ENCODE measurements around the gene SPECC1.
"Not testable (repeated sequence)": the region's sequence is repeated elsewhere in the genome, so short reads cannot be mapped to it uniquely, and the experiment has no call there.

Gene SPECC1

DNA sequence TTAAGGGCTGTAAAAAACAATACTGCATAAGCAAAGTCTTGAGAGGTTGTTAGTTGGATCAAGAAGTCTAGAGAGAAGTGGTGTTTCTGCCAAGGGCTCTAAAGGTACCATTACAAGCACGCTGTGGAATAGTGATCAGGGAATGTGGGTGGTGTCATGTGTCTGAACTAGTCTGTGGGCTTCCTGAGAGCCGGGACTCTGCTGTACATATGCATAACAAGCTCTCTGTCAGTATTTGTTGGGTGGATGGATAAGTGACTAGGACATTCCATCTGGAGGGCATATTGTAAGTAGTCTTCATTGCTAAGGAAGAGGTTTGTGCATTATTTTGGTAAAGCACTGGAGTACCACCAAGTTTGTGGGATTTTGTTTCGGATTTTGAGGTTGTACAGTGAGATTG, 248.6 kb downstream of the SPECC1 start:
- H3K9me3 ChIP-seq = no peaks in the 10 kb centered on the region
- peaks cover 0 to 17% (median 5%) of the 10 kb centered on the region in 4 donors for H3K4me1 ChIP-seq
- no peak overlapping the region for H3K27ac ChIP-seq
- H3K36me3 ChIP-seq = peaks cover 21 to 50% (median 35%) of the 10 kb centered on the region in 3 donors
- H3K27me3 ChIP-seq = no peaks in the 10 kb centered on the region
- H3K4me3 ChIP-seq = no peak overlapping the region
- intact Hi-C loops (cut with DNase I; ENCODE audit: low total_unique reads) = no loop called here
- TF ChIP-seq, protein P1, sequence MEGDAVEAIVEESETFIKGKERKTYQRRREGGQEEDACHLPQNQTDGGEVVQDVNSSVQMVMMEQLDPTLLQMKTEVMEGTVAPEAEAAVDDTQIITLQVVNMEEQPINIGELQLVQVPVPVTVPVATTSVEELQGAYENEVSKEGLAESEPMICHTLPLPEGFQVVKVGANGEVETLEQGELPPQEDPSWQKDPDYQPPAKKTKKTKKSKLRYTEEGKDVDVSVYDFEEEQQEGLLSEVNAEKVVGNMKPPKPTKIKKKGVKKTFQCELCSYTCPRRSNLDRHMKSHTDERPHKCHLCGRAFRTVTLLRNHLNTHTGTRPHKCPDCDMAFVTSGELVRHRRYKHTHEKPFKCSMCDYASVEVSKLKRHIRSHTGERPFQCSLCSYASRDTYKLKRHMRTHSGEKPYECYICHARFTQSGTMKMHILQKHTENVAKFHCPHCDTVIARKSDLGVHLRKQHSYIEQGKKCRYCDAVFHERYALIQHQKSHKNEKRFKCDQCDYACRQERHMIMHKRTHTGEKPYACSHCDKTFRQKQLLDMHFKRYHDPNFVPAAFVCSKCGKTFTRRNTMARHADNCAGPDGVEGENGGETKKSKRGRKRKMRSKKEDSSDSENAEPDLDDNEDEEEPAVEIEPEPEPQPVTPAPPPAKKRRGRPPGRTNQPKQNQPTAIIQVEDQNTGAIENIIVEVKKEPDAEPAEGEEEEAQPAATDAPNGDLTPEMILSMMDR (IDR thresholded peaks at IDR 0.05) = no peak
- DNase-seq = no peak

DNA sequence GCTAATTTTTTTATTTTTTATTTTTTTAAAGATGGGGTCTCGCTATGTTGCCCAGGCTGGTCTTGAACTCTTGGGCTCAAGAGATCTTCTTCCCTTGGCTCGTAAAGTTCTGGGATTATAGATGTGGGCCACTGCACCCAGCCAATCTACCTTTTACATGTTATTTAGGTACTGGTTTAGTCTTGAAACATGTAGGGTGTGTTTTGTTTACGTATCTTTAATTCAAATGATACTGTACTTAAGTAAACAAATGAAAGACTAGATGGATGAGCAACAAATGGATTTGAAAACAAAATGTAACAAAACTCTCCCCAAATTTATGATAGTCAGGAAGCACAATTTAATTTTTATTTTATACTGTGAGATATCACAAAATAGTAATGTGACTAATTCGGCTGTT, 250.5 kb downstream of the SPECC1 start:
- DNase-seq = no peak
- Histone ChIP-seq H3K9me3 (no peaks in the 10 kb centered on the region), H3K27ac (no peak overlapping the region), H3K36me3 (peaks cover 21 to 44% (median 22%) of the 10 kb centered on the region in 3 donors), H3K4me1 (peaks cover 0 to 35% (median 15%) of the 10 kb centered on the region in 4 donors), H3K4me3 (no peak overlapping the region), H3K27me3 (no peaks in the 10 kb centered on the region)
- intact Hi-C loops (cut with DNase I; ENCODE audit: low total_unique reads) = no loop called here
- TF ChIP-seq, protein P1 (IDR thresholded peaks at IDR 0.05) = no peak

DNA sequence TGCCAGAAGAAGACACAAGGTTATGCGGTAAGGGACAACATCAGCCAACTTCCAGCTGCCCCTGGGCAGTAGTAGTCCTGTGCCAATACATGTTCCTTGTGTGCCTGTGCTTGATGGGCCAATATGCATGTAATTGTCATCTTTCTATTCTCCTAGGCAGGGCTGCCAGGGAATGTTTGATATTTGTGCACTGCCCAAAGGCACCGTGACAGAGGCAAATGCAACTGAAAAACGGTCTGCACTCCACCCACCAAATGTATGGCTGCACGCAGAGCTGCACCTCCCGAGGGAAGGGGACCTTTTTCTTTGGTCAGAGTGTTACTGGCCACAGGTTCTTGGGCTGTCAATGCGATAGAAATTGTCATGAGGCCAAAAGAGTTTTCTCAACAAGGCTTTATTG, 251.1 kb downstream of the SPECC1 start:
- intact Hi-C loops (cut with DNase I; ENCODE audit: low total_unique reads) = no loop called here
- H3K4me3 ChIP-seq = no peak overlapping the region
- peaks cover 0 to 41% (median 17%) of the 10 kb centered on the region in 4 donors for H3K4me1 ChIP-seq
- H3K36me3 ChIP-seq = peaks cover 19 to 39% (median 21%) of the 10 kb centered on the region in 3 donors
- no peaks in the 10 kb centered on the region for H3K27me3 ChIP-seq
- no peak for DNase-seq
- no peaks in the 10 kb centered on the region for H3K9me3 ChIP-seq
- H3K27ac ChIP-seq = peak overlapping the region in 1 of 2 donors; percentile 29
- TF ChIP-seq, protein P1 (IDR thresholded peaks at IDR 0.05) = no peak

DNA sequence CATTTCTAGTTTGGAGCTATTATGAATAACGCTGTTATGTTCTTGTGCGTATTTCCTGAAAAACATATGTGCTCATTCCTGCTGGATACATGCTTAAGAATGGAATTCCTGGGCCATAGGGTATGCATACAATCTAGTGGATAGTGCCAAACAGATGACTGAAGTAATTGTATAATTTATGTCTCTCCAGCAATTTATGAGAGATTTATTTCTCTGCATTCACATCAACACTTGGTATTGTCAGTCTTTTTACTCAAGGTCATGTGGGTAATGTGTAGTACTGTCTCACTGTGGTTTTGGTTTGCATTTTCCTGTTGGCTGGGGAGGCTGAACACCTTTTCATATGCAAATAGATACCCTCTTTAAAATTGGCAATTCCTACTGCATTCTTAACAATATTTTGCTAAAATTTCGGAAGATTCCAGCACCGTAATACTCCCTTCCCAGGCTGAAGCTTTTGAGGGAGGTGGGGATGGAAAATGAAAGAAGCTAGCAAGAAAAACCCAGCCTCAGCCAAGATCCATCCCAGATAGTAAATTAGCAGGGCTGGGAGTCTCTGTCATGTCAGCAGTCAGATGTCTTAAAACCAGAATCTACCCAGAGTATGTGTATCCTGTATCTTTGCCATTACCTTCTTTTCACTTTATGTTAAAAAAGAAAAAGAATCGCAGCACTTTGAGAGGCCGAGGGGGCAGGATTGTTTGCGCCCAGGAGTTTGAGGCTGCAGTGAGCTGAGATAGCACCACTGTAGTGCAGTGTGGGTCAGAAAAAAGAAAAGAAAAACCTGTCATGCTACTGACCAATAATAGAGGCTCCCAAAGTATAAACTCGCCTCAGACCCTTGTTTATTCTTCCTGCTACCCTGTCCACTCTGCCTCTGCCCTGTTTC, 253.3 kb downstream of the SPECC1 start:
- no peaks in the 10 kb centered on the region for H3K27me3 ChIP-seq
- no peak for DNase-seq
- peaks cover 13 to 30% (median 17%) of the 10 kb centered on the region in 3 donors for H3K36me3 ChIP-seq
- intact Hi-C loops (cut with DNase I; ENCODE audit: low total_unique reads) = no loop called here
- peak overlapping the region; percentile 68 to 72 for H3K27ac ChIP-seq
- H3K9me3 ChIP-seq = no peaks in the 10 kb centered on the region
- H3K4me1 ChIP-seq = peaks cover 0 to 63% (median 29%) of the 10 kb centered on the region in 4 donors
- TF ChIP-seq, protein P1 (IDR thresholded peaks at IDR 0.05) = no peak
- H3K4me3 ChIP-seq = no peak overlapping the region

DNA sequence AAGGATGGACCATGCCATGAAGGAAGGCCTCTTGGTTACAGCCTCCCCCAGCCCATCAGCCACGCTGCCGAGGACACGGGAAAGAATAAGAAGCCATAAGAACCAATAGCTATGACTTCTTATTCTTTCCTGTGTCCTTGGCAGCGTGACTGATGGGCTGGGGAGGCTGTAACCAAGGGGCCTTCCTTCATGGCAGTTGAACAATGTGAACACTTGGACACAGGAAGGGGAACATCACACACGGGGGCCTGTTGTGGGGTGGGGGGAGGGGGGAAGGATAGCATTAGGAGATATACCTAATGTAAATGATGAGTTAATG, 253.9 kb downstream of the SPECC1 start:
- H3K9me3 ChIP-seq; H3K27me3 ChIP-seq; DNase-seq; H3K4me3 ChIP-seq; intact Hi-C loops (cut with DNase I; ENCODE audit: low total_unique reads): not testable (repeated sequence)
- peaks cover 0 to 69% (median 34%) of the 10 kb centered on the region in 4 donors for H3K4me1 ChIP-seq
- H3K27ac ChIP-seq = peak overlapping the region; percentile 68 to 72
- H3K36me3 ChIP-seq = peaks cover 7 to 24% (median 11%) of the 10 kb centered on the region in 3 donors

DNA sequence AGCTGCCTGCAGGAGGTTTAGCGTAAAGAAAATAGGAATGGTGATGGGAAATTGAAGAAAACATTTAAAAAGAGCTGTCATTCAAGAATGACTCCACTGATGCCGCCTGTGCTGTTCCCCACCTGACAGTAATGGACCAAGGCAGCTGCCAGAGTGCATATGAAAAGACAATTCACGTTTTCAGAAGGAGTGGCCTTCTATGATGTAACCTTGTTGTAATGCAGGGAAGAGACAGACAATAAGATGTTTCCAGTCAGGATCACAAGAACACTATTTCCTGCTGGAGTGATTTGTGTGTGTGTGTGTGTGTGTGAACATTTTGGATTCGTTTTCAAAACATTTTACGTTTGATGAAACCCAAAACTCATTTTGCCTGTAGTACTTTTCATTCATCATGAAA, 254.4 kb downstream of the SPECC1 start:
- Histone ChIP-seq H3K4me1 (peaks cover 0 to 75% (median 34%) of the 10 kb centered on the region in 4 donors), H3K9me3 (no peaks in the 10 kb centered on the region), H3K27ac (peak overlapping the region; percentile 68 to 72), H3K4me3 (no peak overlapping the region), H3K36me3 (peaks cover 2 to 19% (median 5%) of the 10 kb centered on the region in 3 donors), H3K27me3 (no peaks in the 10 kb centered on the region)
- intact Hi-C loops (cut with DNase I; ENCODE audit: low total_unique reads) = no loop called here
- TF ChIP-seq, protein P1 (IDR thresholded peaks at IDR 0.05) = no peak
- DNase-seq = no peak
